Measurements from ENCODE around the gene NAGS.
"Not testable (repeated sequence)": the region's sequence is repeated elsewhere in the genome, so short reads cannot be mapped to it uniquely, and the experiment has no call there.

NAGS gene

DNA sequence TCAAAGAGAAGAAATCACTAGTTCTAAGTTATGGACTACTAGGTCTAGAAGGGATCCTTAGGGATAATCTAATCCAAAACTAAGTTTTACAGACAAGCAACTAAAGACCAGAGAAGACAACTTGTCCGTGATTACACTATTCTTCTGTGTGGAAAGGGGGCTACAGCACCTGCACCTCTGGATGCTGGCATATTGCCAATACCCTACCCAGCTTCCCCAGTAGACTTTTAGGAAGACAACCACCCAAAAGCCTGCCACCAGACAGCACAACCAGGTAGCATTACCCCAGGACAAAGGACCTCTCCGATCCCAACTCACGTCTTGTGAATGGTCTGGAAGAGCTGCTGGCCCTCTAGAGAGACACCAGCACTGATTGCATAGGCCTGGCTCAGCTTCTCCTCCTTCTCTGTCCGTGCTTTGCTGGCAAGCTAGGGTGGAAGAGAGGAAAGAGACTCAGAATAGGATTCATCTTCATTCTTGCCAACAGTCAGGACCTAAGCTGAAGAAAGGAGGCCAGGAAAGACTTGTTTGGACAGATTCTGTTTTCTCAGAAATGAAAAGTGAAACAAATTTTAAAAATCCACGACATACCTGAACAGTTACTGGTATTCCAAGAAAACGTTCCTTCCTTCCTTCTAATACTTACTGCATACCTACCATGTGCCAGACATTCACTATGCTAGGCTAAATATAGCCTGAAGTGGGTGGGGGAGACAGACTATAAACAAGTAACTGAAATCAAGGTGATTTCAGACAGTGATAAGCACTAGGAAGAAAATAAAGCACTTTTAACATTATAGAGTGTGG, 35.6 kb downstream of the NAGS start:
- DNase-seq (ENCODE audit: low read depth, low spot score) = no peak

DNA sequence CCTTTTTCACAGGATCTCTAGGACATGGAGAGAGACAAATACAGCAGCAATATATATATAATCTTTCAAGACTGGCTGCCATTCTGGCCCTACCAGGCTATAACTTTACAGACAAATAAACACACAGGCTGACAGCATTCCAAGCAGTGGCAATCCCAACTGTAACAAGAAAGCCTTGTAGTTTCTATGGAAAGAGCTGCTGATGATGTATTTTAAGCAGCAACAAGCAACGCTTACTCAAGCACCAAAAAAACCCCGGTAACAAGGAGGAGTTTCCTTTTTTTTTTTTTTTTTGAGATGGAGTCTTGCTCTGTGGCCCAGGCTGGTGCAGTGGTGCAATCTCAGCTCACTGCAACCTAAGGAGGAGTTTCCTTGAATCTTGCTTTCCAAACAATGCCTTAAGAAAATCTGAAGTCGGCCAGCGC, 38.9 kb downstream of the NAGS start:
- DNase-seq (ENCODE audit: low read depth, low spot score) = no peak

- DNase-seq (ENCODE audit: low read depth, low spot score) = no peak
Measured at GRCh38 chr17:44044071-44044470, 39.6 kb downstream of the NAGS start.

DNA sequence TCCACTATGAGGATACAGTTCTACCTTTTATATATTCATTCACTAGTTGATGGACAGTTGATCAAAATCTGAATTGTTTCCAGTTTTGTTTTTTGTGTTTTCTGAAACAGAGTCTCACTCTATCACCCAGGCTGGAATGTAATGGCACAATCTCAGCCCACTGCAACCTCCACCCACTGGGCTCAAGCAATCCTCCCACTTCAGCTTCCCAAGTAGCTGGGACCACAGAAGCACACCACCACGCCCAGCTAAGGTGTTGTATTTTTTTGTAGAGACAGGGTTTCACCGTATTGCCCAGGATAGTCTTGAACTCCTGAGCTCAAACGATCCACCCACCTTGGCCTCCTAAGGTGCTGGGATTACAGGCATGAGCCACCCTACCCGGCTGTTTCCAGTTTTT, 41.1 kb downstream of the NAGS start:
- no peak for DNase-seq (ENCODE audit: low read depth, low spot score)

DNA sequence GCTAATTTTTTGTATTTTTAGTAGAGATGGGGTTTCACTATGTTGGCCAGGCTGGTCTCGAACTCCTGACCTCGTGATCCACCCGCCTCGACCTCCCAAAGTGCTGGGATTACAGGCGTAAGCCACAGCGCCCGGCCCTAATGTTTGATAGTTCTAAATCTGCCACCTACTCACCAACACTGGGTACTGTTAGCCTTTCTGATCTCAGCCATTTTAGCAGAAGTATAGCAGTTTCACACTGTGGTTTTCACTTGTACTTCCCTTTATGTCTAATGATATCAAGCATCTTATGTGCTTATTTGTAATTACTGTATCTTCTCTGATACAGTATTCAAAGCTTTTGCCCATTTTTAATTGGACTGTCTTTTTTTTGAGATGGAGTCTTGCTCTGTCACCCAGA, 42.5 kb downstream of the NAGS start:
- DNase-seq (ENCODE audit: low read depth, low spot score) = not testable (repeated sequence)

DNA sequence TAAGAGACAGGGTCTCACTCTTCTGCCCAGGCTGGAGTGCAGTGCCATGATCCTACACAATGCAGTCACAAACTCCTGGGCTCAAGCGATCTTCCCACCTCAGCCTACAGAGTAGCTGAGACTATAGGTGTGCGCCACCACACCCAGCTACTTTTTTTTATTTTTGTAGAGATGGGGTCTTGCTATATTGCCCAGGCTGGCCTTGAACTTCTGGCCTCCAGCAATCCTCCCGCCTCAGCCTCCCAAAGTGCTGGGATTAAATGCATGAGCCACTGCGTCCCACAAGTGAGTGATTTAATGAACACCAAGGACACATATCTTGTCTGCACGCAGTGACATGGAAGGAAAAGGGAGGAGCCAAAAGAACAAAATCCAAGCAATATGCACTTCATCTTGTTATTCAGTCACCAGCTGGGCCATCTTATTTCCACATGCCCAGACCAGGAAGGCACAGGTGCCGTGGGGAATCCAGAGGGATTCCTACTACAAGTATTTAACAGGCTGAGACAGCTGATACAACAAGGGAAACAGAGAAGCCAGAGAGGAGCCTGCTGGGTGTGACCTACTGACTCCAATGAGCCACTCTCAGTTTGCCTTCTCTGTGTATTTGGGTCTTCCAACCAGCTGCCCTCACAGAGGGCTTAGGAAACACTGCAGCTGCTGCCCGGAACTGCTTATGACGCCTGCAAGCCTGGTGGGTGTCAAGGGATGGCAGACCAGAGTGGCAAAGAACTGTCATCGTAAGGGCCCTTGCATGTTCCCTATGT, 45.1 kb downstream of the NAGS start:
- DNase-seq (ENCODE audit: low read depth, low spot score) = no peak

DNA sequence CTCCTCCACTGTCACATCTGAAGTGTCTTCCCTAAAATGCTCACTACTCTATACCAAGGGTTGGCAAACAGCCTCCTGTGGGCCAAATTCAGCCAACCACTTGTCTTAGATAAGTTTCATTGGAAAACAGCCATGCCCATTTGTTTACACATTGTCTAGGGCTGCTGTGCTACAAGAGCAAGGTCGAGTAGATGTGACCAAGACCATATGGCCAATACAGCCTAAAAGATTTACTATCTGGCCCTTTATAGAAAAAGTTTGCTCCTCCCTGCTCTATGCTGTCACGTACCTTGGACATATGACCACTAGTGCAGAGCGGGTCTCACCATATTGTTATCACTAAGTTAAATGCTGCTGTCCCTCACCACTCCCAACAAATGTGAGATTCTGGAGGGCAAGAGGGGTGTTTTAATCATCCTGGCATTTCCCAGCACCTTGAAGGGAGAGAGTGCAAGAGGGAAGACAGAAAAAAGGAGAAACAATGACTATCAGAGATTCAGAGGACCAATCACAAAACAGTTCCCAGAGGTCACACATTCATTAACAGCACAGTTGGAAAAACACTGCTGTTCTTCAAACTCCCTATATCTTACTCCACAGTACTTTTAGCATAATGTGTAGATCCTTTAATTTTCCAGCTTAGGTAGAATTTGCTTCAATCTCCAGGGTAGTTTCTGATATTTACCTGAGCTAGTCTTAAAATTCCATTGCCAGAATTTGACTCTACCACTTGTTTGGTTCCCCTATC, 48.9 kb downstream of the NAGS start:
- no peak for DNase-seq (ENCODE audit: low read depth, low spot score)
